NOMO-1 (cell line): Measurements from ENCODE around the gene PPP2R5C.
"Not testable (repeated sequence)": the region's sequence is repeated elsewhere in the genome, so short reads cannot be mapped to it uniquely, and the experiment has no call there.

ENCODE experiments used
- DNase-seq, 2 experiments: peaks; one replicate each; lab custom pipeline; 2025; ENCODE audit not compliant: unreplicated experiment in 2 of 2; lab: John Stamatoyannopoulos, UW

PPP2R5C gene

GRCh38 chr14:101726954-101727302 lies 34.6 kb upstream of the PPP2R5C start:
- DNase-seq = no peak

- DNase-seq = no peak
These were observed 33.7 kb upstream of the PPP2R5C start for GRCh38 chr14:101727611-101728366.

- no peak for DNase-seq
These were observed 33.2 kb upstream of the PPP2R5C start for GRCh38 chr14:101728367-101728742.

GRCh38 chr14:101729382-101729781 lies 32.1 kb upstream of the PPP2R5C start:
- no peak for DNase-seq

- not testable (repeated sequence) for DNase-seq
These were observed 31.4 kb upstream of the PPP2R5C start for GRCh38 chr14:101730157-101730556.

- DNase-seq = no peak
These were observed 30.8 kb upstream of the PPP2R5C start for GRCh38 chr14:101730626-101731186.

GRCh38 chr14:101731187-101732080 lies 30.1 kb upstream of the PPP2R5C start:
- DNase-seq = peak; percentile 93 to 99

- DNase-seq = no peak
These were observed 29.4 kb upstream of the PPP2R5C start for GRCh38 chr14:101732118-101732517.

- no peak for DNase-seq
These were observed 28.3 kb upstream of the PPP2R5C start for GRCh38 chr14:101733211-101733610.

- no peak for DNase-seq
These were observed 27.2 kb upstream of the PPP2R5C start for GRCh38 chr14:101734246-101734847.

DNA sequence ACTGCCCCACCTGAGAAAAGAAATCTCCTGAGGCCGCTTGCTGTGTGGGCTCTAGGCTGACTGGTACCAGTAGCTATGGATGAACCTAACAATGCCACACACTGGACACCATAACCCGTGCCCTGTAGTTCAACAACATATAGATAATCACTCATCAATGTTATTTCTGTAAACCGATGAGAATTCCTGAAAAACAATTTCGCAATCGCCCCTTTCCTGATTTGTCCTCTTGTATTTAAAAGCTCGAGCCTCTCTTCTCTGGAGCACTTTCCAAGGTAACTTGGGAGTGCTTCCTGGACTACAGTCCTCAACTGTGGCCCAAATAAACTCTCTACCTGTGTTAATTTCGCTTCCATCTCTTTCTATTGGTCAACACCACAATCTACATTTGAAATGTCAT lies 26.1 kb upstream of the PPP2R5C start:
- no peak for DNase-seq

DNA sequence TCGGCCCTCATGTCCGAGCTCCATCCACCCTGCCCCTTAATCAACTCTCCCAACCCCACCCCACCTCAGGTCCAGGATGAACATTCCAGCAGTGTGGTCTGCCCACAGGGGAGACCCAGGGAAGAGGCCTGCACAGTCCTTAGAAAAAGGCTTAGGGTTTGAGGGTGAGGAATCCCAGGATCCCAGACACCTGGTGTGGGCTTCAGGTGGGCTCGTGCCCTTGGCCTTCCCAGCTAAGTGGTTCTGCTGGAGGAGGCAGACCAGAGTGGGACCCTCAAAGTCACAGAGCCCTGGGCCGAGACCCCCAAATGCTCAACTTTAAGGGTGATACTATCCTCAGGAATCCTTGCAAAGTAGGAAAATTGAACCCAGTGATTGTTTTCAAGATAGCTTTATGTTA lies 25.4 kb upstream of the PPP2R5C start:
- no peak for DNase-seq

DNA sequence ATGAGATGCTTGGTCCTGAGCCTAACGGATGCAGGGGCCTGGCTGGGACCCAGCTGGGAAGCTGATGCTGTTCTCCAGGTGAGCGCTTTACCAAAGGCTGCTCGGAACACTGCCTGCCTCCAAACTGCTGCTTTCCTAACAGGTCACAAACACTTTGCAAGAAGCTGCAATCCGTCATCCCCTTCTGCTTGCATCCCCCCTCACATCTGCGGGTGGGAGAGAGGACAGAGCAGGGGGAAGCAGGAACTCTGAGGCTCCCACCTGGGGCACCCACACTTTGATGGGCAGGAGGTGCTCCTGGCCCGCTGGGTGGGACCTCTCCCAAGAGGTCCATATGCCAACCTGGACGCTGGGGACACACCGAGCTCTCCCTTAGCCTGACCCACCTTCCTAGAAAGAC lies 24.9 kb upstream of the PPP2R5C start:
- DNase-seq = no peak

- peak in 1 of 2 experiments; percentile 12 for DNase-seq
These were observed 23.8 kb upstream of the PPP2R5C start for GRCh38 chr14:101737414-101738339.

- DNase-seq = no peak
These were observed 22.7 kb upstream of the PPP2R5C start for GRCh38 chr14:101738703-101739320.

DNA sequence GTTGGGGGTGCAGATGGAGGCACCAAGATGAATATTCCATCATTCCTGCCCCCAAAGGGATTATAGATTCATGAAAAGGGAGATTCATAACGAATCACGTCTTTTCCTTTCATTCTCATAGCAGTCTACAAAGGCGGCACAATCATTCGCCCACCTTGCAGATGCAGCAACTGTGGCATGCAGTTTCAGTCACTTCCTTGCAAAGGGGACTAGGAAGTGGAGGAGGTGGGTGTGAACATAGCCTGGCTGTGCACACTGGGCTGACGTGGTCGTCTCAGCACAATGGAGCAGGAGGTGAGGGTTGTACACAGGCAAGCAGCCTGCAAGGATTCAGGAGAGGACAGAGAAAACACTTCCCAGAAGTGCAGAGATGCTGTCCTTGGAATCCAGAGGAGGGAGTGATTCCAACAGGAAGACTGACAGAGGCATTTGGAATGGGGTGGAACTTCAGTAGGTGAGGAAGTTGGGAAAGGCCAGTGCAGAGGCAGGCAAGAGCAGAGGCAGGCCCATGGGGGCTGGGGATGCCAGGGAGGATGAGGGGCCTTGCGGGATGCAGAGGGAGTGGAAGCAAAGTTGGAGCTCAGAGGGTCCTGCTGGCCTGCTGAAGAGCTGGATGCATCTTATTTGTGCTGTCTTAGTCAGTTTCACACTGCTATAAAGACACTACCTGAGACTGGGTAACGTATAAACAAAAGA lies 21.9 kb upstream of the PPP2R5C start:
- no peak for DNase-seq

DNA sequence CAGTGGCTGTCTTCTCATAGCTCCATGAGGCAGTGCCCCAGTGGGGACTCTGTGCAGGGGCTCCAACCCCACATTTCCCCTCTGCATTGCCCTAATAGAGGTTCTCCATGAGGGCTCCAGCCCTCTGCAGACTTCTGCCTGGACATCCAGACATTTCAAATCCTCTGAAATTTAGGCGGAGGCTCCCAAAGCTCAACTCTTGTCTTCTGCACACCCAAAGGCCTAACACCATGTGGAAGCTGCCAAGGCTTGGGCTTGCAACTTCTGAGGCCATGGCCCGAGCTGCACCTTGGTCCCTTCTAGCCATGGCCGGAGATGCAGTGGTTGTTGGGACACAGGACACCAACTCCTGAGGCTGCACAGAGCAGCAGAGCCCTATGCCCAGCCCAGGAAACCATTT lies 20.5 kb upstream of the PPP2R5C start:
- no peak for DNase-seq

GRCh38 chr14:101743701-101744100 lies 17.8 kb upstream of the PPP2R5C start:
- DNase-seq = no peak

DNA sequence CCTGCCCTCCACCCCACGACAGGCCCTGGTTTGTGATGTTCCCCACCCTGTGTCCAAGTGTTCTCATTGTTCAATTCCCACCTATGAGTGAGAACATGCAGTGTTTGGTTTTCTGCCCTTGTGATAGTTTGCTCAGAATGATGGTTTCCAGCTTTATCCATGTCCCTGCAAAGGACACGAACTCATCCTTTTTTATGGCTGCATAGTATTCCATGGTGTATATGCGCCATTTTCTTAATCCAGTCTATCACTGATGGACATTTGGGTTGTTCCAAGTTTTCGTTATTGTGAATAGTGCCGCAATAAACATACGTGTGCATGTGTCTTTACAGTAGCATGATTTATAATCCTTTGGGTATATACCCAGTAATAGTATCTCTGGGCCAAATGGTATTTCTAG lies 17.1 kb upstream of the PPP2R5C start:
- not testable (repeated sequence) for DNase-seq
